Neural crest cell (in vitro differentiated cells): Measurements from ENCODE around the gene DCUN1D2. TPM values are rescaled to one million over a fixed set of nuclear protein-coding genes. Genes with fewer than 3 reads are reported as not detected.

ENCODE experiments used
- DNase-seq: peaks from one replicate; pipeline ENCODE4 v3.0.0; 2021; ENCODE audit warnings: low read depth, mixed read lengths, low spot score
- H3K27ac Mint-ChIP-seq: one replicate; pipeline ENCODE4 v1.8.0; 2021; ENCODE audit warnings: mild to moderate bottlenecking, mixed read lengths; ENCODE audit not compliant: unreplicated experiment
- H3K27me3 Mint-ChIP-seq: 2 replicates; pipeline ENCODE4 v1.8.0; 2021; ENCODE audit warnings: low read depth, mild to moderate bottlenecking, mixed read lengths
- H3K36me3 Mint-ChIP-seq: 2 replicates; pipeline ENCODE4 v1.8.0; 2021; ENCODE audit warnings: low read depth, mild to moderate bottlenecking, mixed read lengths
- H3K4me1 Mint-ChIP-seq: 2 replicates; pipeline ENCODE4 v1.8.0; 2021; ENCODE audit warnings: mixed read lengths
- H3K4me3 Mint-ChIP-seq: one replicate; pipeline ENCODE4 v1.8.0; 2021; ENCODE audit warnings: mild to moderate bottlenecking, mixed read lengths
- H3K9me3 Mint-ChIP-seq: 2 replicates; pipeline ENCODE4 v1.8.0; 2021; ENCODE audit warnings: mixed read lengths
- CTCF ChIP-seq: fragments of 200-600 bp; sonication (generic); conservative IDR thresholded peaks from 2 replicates; pipeline ENCODE4 v1.5.0; 2021; ENCODE audit warnings: antibody characterized with exemption, mild to moderate bottlenecking
- total RNA-seq: library from RNA; stranded (reverse); gene quantifications from 2 replicates; pipeline ENCODE4 v1.2.1, GENCODE V29; 2021

DCUN1D2 gene
- total RNA-seq, 1 donor from 2014 or later, result 32.1 TPM

GRCh38 chr13:113423520-113424163 is 66.9 kb downstream of the DCUN1D2 start:
- H3K27me3 Mint-ChIP-seq, result no peaks in the 10 kb centered on the region
- H3K27ac Mint-ChIP-seq, result no peak overlapping the region
- H3K9me3 Mint-ChIP-seq, result no peaks in the 10 kb centered on the region
- H3K36me3 Mint-ChIP-seq, result no peaks in the 10 kb centered on the region
- no peak for DNase-seq
- no peak overlapping the region for H3K4me3 Mint-ChIP-seq
- TF ChIP-seq CTCF, result no peak
- H3K4me1 Mint-ChIP-seq, result peaks cover 5% of the 10 kb centered on the region

DNA sequence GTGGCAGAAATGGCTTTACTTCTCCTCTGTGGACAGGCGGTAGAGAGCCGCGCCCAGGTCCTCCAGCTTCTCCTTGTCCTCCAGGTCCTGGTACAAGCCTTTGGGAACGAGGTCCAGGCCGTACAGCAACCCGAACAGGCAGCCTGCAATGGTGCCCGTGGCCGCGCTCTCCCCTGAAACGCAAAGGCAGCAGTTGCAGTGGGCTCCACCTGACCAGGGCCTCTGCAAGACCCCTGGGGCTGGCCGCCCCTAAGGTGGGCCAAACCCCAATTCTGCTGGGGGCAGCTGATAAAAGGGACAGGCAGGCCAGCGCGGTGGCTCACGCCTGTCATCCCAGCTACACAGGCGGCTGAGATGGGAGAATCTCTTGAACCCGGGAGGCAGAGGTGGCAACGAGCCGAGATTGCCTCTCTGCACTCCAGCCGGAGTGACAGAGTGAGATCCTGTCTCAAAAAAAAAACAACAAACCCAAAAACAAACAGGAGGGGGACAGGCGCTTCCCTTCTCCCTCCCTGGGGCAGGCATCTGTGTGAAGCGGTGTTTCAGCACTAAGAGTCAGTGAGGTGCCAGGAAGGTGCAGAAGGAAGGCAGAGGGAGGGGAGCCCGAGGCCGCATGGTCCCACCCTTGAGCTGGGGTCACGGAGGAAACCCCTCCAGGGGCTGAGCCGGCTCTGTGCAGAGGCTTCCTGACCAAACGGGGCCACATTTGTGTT is 67.5 kb downstream of the DCUN1D2 start:
- H3K9me3 Mint-ChIP-seq, result no peaks in the 10 kb centered on the region
- no peaks in the 10 kb centered on the region for H3K27me3 Mint-ChIP-seq
- no peaks in the 10 kb centered on the region for H3K36me3 Mint-ChIP-seq
- TF ChIP-seq CTCF, result no peak
- no peak overlapping the region for H3K27ac Mint-ChIP-seq
- no peak for DNase-seq
- H3K4me3 Mint-ChIP-seq, result no peak overlapping the region
- peaks cover 5% of the 10 kb centered on the region for H3K4me1 Mint-ChIP-seq

- Mint-ChIP-seq H3K4me1 (peaks cover 5% of the 10 kb centered on the region), H3K4me3 (no peak overlapping the region), H3K9me3 (no peaks in the 10 kb centered on the region), H3K36me3 (no peaks in the 10 kb centered on the region), H3K27me3 (peaks cover 1% of the 10 kb centered on the region), H3K27ac (no peak overlapping the region)
- no peak for DNase-seq
- TF ChIP-seq CTCF, result no peak
Measured at GRCh38 chr13:113421673-113422270, 68.7 kb downstream of the DCUN1D2 start.

GRCh38 chr13:113420833-113421600 is 69.5 kb downstream of the DCUN1D2 start:
- Mint-ChIP-seq H3K4me1 (peaks cover 5% of the 10 kb centered on the region), H3K4me3 (no peak overlapping the region), H3K27me3 (peaks cover 3% of the 10 kb centered on the region), H3K27ac (no peak overlapping the region), H3K36me3 (no peaks in the 10 kb centered on the region), H3K9me3 (no peaks in the 10 kb centered on the region)
- no peak for TF ChIP-seq CTCF
- no peak for DNase-seq

DNA sequence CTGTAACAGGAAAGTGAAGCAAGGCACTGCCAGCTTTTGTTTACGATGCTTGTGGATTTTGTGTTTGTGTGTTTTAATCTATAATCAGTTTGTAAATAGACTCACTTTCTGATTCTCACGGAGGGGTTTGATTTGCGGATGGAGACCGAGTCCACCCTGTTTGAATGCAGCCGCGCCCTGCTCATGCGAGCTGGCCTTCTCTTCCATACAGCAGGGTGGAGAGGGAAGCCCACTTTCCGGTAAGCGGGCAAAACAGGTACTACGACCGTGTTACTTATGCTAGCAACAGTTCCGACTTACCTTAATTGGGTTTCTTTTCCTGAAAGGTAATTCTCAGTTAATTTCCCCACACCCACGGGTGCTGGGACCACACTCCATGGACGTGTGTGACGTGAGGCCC is 70.3 kb downstream of the DCUN1D2 start:
- Mint-ChIP-seq H3K4me3 (no peak overlapping the region), H3K9me3 (no peaks in the 10 kb centered on the region), H3K36me3 (no peaks in the 10 kb centered on the region), H3K27ac (peak overlapping the region; percentile 19), H3K4me1 (peaks cover 5% of the 10 kb centered on the region), H3K27me3 (peaks cover 3% of the 10 kb centered on the region)
- no peak for DNase-seq
- TF ChIP-seq CTCF, result no peak
